Measurements from ENCODE around the gene SRSF4. TPM values are rescaled to one million over a fixed set of nuclear protein-coding genes. Genes with fewer than 3 reads are reported as not detected.
A peak's percentile ranks its signal among the peaks of the same experiment; 100 is the strongest.

SRSF4 gene
- total and polyA plus RNA-seq, 9 of the 15 experiments (the other 6 are each of a cell fraction or from before 2014, with no cell fraction given) = 15.9 to 132 (median 82.0) TPM

GRCh38 chr1:29197590-29197924, 15.9 kb upstream of the SRSF4 start (continued):
- TF ChIP-seq RREB1 (CRISPR knock-in tag; IDR thresholded peaks at IDR 0.05) (no peak), POLR2H (tag; IDR thresholded peaks at IDR 0.05; ENCODE audit: low read depth) (no peak), ZNF445 (CRISPR knock-in tag; IDR thresholded peaks at IDR 0.05; ENCODE audit: low read depth) (no peak), ARID2 (IDR thresholded peaks at IDR 0.05) (peak; percentile 16; the same call in 1 of the 2 replicates), MNT (conservative IDR thresholded peaks at IDR 0.05) (no peak), ZNF583 (CRISPR knock-in tag; IDR thresholded peaks at IDR 0.05) (no peak), ZSCAN29 (IDR thresholded peaks at IDR 0.05) (no peak), ZNF143 (CRISPR knock-in tag; IDR thresholded peaks at IDR 0.05) (peak; percentile 67), JUN (IDR thresholded peaks at IDR 0.05; ENCODE audit: borderline replicate concordance, low read depth, low read length) (no peak), JUN (CRISPR knock-in tag; IDR thresholded peaks at IDR 0.05; ENCODE audit: borderline replicate concordance) (no peak), TEAD1 (CRISPR knock-in tag; IDR thresholded peaks at IDR 0.05) (peak in 1 of 2 experiments; percentile 13; a peak in 1 of 4 replicates), CREB5 (CRISPR knock-in tag; IDR thresholded peaks at IDR 0.05) (no peak), BDP1 (IDR thresholded peaks at IDR 0.05; ENCODE audit: insufficient read depth, insufficient read length) (no peak), BACH1 (tag; IDR thresholded peaks at IDR 0.05) (no peak), DEAF1 (CRISPR knock-in tag; IDR thresholded peaks at IDR 0.05) (0 out of 2 replicates have a peak, but pooled peaks have one; percentile 54), MEIS2 (IDR thresholded peaks at IDR 0.05; ENCODE audit: partially characterized antibody) (no peak), RAD21 (CRISPR knock-in tag; conservative IDR thresholded peaks at IDR 0.05 in 1 of 2, IDR thresholded peaks at IDR 0.05 in 1 of 2) (peak; percentile 61 to 83; a peak in 3 of 4 replicates), HIVEP1 (CRISPR knock-in tag; IDR thresholded peaks at IDR 0.05) (no peak)

All from K562 (cell line).